GM23338 (cell line): ENCODE data around the gene PGAM5.

Experiments
- CREB1 ChIP-seq: fragments of 250-450 bp; sonication (Bioruptor Pico); IDR thresholded peaks from 2 replicates; pipeline ENCODE4 v1.5.0; 2020; ENCODE audit warnings: low read depth, mild to moderate bottlenecking, moderate library complexity
- CTCF ChIP-seq, 2 experiments: fragments of 200-600 bp in 1 of 2; sonication (generic) in 1 of 2; conservative IDR thresholded peaks; 2 replicates each; pipeline versions ENCODE4 v1.5.1 to v1.6.1; 2016 to 2017; ENCODE audit warnings: antibody characterized with exemption in 2 of 2, low read depth in 2 of 2, mild to moderate bottlenecking in 2 of 2, moderate library complexity in 1 of 2
- ETS1 ChIP-seq: IDR thresholded peaks from 2 replicates; pipeline ENCODE4 v1.6.1; 2016; ENCODE audit warnings: antibody characterized with exemption
- EZH2 ChIP-seq: fragments of 200-600 bp; sonication (generic); IDR thresholded peaks from one replicate; pipeline ENCODE4 v1.8.0; 2017; ENCODE audit warnings: antibody characterized with exemption, mild to moderate bottlenecking, low read depth; ENCODE audit not compliant: unreplicated experiment
- EZH2phosphoT487 ChIP-seq: fragments of 200-600 bp; sonication (generic); IDR thresholded peaks from one replicate; pipeline ENCODE4 v1.8.1; 2018; ENCODE audit warnings: antibody characterized with exemption; ENCODE audit not compliant: unreplicated experiment
- POLR2AphosphoS5 ChIP-seq: IDR thresholded peaks from 2 replicates; pipeline ENCODE4 v1.6.1; 2016; ENCODE audit warnings: antibody characterized with exemption, low read depth
- REST ChIP-seq: IDR thresholded peaks from one replicate; pipeline ENCODE4 v1.6.1; 2018; ENCODE audit warnings: antibody characterized with exemption; ENCODE audit not compliant: unreplicated experiment

GRCh38 chr12:132761032-132761920 is 50.6 kb downstream of the PGAM5 start, which contains the start of gene ANKLE2:
- TF ChIP-seq CTCF (conservative IDR thresholded peaks at IDR 0.05; ENCODE audit: low read depth in 2 of 2): no peak
- no peak for TF ChIP-seq REST
- TF ChIP-seq EZH2phosphoT487: no peak
- no peak for TF ChIP-seq POLR2AphosphoS5
- no peak for TF ChIP-seq EZH2
- TF ChIP-seq CREB1 (CRISPR knock-in tag): no peak
- no peak for TF ChIP-seq ETS1
